Calu3 (cell line): Measurements from ENCODE around the gene SPON2. TPM values are rescaled to one million over a fixed set of nuclear protein-coding genes. Genes with fewer than 3 reads are reported as not detected.

Source experiments
- BruUV-seq: library from RNA; stranded (reverse); fragments of 400-500 nt; replicated peaks from 2 replicates; lab custom pipeline; 2021; lab: Mats Ljungman, UMichigan
- CTCF ChIA-PET: fragments of 300-600 bp; sonication (Branson Sonifier 250); formaldehyde crosslinking; loops from one replicate; lab custom pipeline; 2022; ENCODE audit warnings: antibody characterized with exemption; lab: Charles Lee
- DNase-seq: peaks from one replicate; pipeline ENCODE4 v3.0.0; 2022
- H3K27ac Mint-ChIP-seq: one replicate; pipeline ENCODE4 v1.8.0; 2022; ENCODE audit warnings: mixed read lengths; ENCODE audit not compliant: unreplicated experiment
- H3K27me3 Mint-ChIP-seq: one replicate; pipeline ENCODE4 v1.8.0; 2022; ENCODE audit warnings: mixed read lengths; ENCODE audit not compliant: unreplicated experiment
- H3K36me3 Mint-ChIP-seq: one replicate; pipeline ENCODE4 v1.8.0; 2022; ENCODE audit warnings: mild to moderate bottlenecking, moderate library complexity, mixed read lengths; ENCODE audit not compliant: insufficient read depth, unreplicated experiment
- H3K4me1 Mint-ChIP-seq: one replicate; pipeline ENCODE4 v1.8.0; 2022; ENCODE audit warnings: mild to moderate bottlenecking, low read depth, mixed read lengths; ENCODE audit not compliant: unreplicated experiment
- H3K4me3 Mint-ChIP-seq: one replicate; pipeline ENCODE4 v1.8.0; 2022; ENCODE audit warnings: mild to moderate bottlenecking, low read depth, moderate library complexity, mixed read lengths; ENCODE audit not compliant: unreplicated experiment
- H3K9me3 Mint-ChIP-seq: one replicate; pipeline ENCODE4 v1.8.0; 2022; ENCODE audit warnings: low read depth, mixed read lengths; ENCODE audit not compliant: unreplicated experiment
- CTCF ChIP-seq: fragments of 200-600 bp; IDR thresholded peaks from one replicate; pipeline ENCODE4 v1.8.0; 2022; ENCODE audit warnings: antibody characterized with exemption; ENCODE audit not compliant: unreplicated experiment
- intact Hi-C: fragments of 100-400 bp; cut with micrococcal nuclease; formaldehyde crosslinking; loops from one replicate; pipeline ENCODE4 v1.10.0; 2022; ENCODE audit not compliant: unreplicated experiment
- total RNA-seq: library from RNA; stranded (reverse); gene quantifications from 2 replicates; pipeline ENCODE4 v1.2.3, GENCODE V29; 2022

SPON2 gene
- total RNA-seq, 1 experiment from 2014 or later, result 2.2 TPM

DNA sequence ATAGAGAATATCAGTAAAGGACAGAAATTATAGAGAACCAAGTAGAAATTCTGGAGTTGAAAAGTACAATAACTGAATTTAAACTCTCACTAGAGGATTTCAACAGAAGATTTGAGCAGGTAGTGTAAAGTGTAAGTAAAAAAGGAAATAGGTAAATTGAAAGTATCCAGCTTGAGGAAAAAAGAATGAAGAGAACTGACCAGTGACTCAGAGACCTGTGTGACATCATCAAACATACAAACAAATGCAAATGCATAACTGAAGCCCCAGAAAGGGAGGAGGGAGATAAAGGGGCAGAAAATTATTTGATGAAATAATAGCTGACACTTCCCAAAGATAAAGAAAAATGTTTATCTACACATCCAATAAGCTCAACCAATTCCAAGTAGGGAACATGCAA is 8.3 kb upstream of the SPON2 start:
- no peak overlapping the region for H3K4me3 Mint-ChIP-seq
- H3K9me3 Mint-ChIP-seq, result peaks cover 7% of the 10 kb centered on the region
- no peak for TF ChIP-seq CTCF
- intact Hi-C loops, result no loop called here
- BruUV-seq, result no TSS peak
- H3K27ac Mint-ChIP-seq, result no peak overlapping the region
- CTCF ChIA-PET, result no interaction called here
- peaks cover 14% of the 10 kb centered on the region for H3K27me3 Mint-ChIP-seq
- H3K36me3 Mint-ChIP-seq, result no peaks in the 10 kb centered on the region
- DNase-seq, result no peak
- H3K4me1 Mint-ChIP-seq, result peaks cover 6% of the 10 kb centered on the region

GRCh38 chr4:1179976-1180375 is 7.6 kb upstream of the SPON2 start:
- no peak for DNase-seq
- BruUV-seq, result no TSS peak
- Mint-ChIP-seq H3K4me1 (peaks cover 6% of the 10 kb centered on the region), H3K27me3 (peaks cover 14% of the 10 kb centered on the region), H3K4me3 (no peak overlapping the region), H3K36me3 (no peaks in the 10 kb centered on the region), H3K27ac (no peak overlapping the region), H3K9me3 (peaks cover 7% of the 10 kb centered on the region)
- CTCF ChIA-PET, result no interaction called here
- intact Hi-C loops, result no loop called here
- no peak for TF ChIP-seq CTCF

- BruUV-seq, result no TSS peak
- H3K9me3 Mint-ChIP-seq, result peaks cover 7% of the 10 kb centered on the region
- intact Hi-C loops, result no loop called here
- no peak overlapping the region for H3K27ac Mint-ChIP-seq
- CTCF ChIA-PET, result no interaction called here
- H3K36me3 Mint-ChIP-seq, result no peaks in the 10 kb centered on the region
- no peak for TF ChIP-seq CTCF
- H3K4me3 Mint-ChIP-seq, result no peak overlapping the region
- peaks cover 14% of the 10 kb centered on the region for H3K27me3 Mint-ChIP-seq
- DNase-seq, result no peak
- peaks cover 6% of the 10 kb centered on the region for H3K4me1 Mint-ChIP-seq
Measured at GRCh38 chr4:1179089-1179441, 6.7 kb upstream of the SPON2 start.

- BruUV-seq, result no TSS peak
- TF ChIP-seq CTCF, result no peak
- intact Hi-C loops, result no loop called here
- Mint-ChIP-seq H3K9me3 (peaks cover 7% of the 10 kb centered on the region), H3K36me3 (no peaks in the 10 kb centered on the region), H3K4me1 (peaks cover 6% of the 10 kb centered on the region), H3K4me3 (no peak overlapping the region), H3K27ac (no peak overlapping the region), H3K27me3 (peaks cover 14% of the 10 kb centered on the region)
- DNase-seq, result no peak
- CTCF ChIA-PET, result no interaction called here
Measured at GRCh38 chr4:1178300-1179088, 6.1 kb upstream of the SPON2 start.
